Testis (tissue), 2 donors: ENCODE data around the gene DNAJC3.

ENCODE experiments used
- CTCF ChIP-seq, 3 experiments: fragments of 450-650 bp in 2 of 3; fragments of 200-600 bp in 1 of 3; sonication (generic) in 1 of 3; IDR thresholded peaks; one replicate each; pipeline ENCODE4 v1.5.1; 2016 to 2019; ENCODE audit warnings: antibody characterized with exemption in 3 of 3, mild to moderate bottlenecking in 2 of 3, moderate library complexity in 1 of 3
- POLR2A ChIP-seq: fragments of 450-650 bp; IDR thresholded peaks from one replicate; pipeline ENCODE4 v1.6.1; 2017; ENCODE audit warnings: antibody characterized with exemption, mild to moderate bottlenecking, moderate library complexity

GRCh38 chr13:95743192-95743591 lies 66.3 kb downstream of the DNAJC3 start:
- TF ChIP-seq CTCF (IDR thresholded peaks at IDR 0.05) (no peak), POLR2A (no peak)
